ENCODE measurements around the gene WSCD1.

The WSCD1 gene

DNA sequence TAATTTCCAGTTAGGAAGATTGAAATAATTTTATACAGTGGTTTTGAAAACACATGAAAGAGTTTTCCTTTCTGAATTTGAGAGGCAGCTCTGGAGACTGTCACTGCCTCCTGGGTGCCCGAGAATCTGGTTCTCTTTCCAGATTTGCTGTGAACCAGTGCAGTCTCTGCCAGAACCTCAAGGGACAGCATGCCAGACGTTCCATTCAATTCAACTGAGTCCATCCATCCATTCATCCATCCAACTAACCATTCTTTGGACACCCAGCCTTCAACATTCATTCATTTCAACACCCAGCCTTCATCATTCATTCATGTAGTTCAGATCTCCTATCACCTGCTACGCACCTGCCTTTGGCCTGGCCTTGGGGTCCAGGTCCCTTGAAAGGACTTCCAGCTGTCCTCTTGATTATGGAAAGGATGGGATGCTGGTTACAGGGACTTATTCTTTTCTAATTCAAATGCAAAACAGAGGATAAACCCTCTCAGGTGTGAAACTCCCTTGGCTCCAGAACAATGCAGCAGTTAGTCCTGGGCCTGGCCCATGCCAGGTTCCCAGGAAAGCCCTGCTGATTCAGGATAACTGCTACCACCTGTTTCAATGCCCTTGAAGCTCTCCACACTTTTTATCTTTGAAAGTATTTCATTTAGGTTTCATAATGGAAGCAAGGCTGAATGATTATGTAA, 68.7 kb downstream of the WSCD1 start:
- ATAC-seq (ENCODE audit: insufficient read depth, low read depth): no peak
- Histone ChIP-seq H4K20me1 (ENCODE audit: insufficient read depth, low read length) (peaks cover 5% of the 10 kb centered on the region; the same call in 1 of the 2 replicates), H3K4me1 (ENCODE audit: insufficient read depth, low read length) (no peaks in the 10 kb centered on the region), H3K4me3 (ENCODE audit: low read depth in 1 of 2, low read length in 2 of 2) (no peak overlapping the region), H3K9ac (ENCODE audit: low read depth, low read length) (no peak overlapping the region), H3K79me2 (ENCODE audit: insufficient read depth, low read length) (no peaks in the 10 kb centered on the region), H3K4me2 (ENCODE audit: insufficient read depth, low read length) (no peak overlapping the region), H2AFZ (ENCODE audit: low read depth, low read length) (no peak overlapping the region), H3K36me3 (ENCODE audit: insufficient read depth, low read length) (no peaks in the 10 kb centered on the region), H3K27ac (ENCODE audit: low read length) (no peak overlapping the region), H3K27me3 (ENCODE audit: insufficient read depth, low read length, poor library complexity) (peaks cover 15% of the 10 kb centered on the region), H3K9me3 (ENCODE audit: insufficient read depth, low read length, severe bottlenecking) (no peaks in the 10 kb centered on the region)
- TF ChIP-seq, protein P1, sequence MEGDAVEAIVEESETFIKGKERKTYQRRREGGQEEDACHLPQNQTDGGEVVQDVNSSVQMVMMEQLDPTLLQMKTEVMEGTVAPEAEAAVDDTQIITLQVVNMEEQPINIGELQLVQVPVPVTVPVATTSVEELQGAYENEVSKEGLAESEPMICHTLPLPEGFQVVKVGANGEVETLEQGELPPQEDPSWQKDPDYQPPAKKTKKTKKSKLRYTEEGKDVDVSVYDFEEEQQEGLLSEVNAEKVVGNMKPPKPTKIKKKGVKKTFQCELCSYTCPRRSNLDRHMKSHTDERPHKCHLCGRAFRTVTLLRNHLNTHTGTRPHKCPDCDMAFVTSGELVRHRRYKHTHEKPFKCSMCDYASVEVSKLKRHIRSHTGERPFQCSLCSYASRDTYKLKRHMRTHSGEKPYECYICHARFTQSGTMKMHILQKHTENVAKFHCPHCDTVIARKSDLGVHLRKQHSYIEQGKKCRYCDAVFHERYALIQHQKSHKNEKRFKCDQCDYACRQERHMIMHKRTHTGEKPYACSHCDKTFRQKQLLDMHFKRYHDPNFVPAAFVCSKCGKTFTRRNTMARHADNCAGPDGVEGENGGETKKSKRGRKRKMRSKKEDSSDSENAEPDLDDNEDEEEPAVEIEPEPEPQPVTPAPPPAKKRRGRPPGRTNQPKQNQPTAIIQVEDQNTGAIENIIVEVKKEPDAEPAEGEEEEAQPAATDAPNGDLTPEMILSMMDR (IDR thresholded peaks at IDR 0.05; ENCODE audit: borderline replicate concordance, extremely low read depth, low read length, poor library complexity, severe bottlenecking): no peak
- no peak for TF ChIP-seq EZH2 (IDR thresholded peaks at IDR 0.05; ENCODE audit: borderline replicate concordance, low read depth, low read length, severe bottlenecking)
- no peak for DNase-seq

DNA sequence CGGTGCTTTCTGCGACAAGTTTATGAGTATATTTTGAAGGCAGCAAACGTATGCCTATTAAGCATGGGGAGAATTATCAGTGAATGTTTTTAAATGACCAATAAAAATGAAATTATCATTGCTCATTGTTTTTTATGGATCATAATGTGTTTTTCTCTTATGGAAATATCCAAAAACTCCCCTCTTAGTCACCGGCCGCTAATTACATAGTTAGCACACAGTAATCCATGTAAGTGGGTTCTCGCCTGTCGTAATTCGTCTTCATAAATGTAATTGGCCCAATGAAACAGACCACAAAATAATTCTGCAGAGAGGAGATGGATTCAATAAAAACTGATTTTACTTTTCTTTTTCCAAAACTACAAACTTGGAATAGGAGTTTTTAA, 69.3 kb downstream of the WSCD1 start:
- Histone ChIP-seq H4K20me1 (ENCODE audit: insufficient read depth, low read length) (peaks cover 5% of the 10 kb centered on the region; the same call in 1 of the 2 replicates), H3K79me2 (ENCODE audit: insufficient read depth, low read length) (no peaks in the 10 kb centered on the region), H3K4me3 (ENCODE audit: low read depth in 1 of 2, low read length in 2 of 2) (no peak overlapping the region), H3K4me2 (ENCODE audit: insufficient read depth, low read length) (no peak overlapping the region), H2AFZ (ENCODE audit: low read depth, low read length) (no peak overlapping the region), H3K27me3 (ENCODE audit: insufficient read depth, low read length, poor library complexity) (peaks cover 15% of the 10 kb centered on the region), H3K27ac (ENCODE audit: low read length) (no peak overlapping the region), H3K9me3 (ENCODE audit: insufficient read depth, low read length, severe bottlenecking) (no peaks in the 10 kb centered on the region), H3K9ac (ENCODE audit: low read depth, low read length) (no peak overlapping the region), H3K4me1 (ENCODE audit: insufficient read depth, low read length) (no peaks in the 10 kb centered on the region), H3K36me3 (ENCODE audit: insufficient read depth, low read length) (no peaks in the 10 kb centered on the region)
- ATAC-seq (ENCODE audit: insufficient read depth, low read depth) (no peak), DNase-seq (no peak)
- no peak for TF ChIP-seq EZH2 (IDR thresholded peaks at IDR 0.05; ENCODE audit: borderline replicate concordance, low read depth, low read length, severe bottlenecking)
- TF ChIP-seq, protein P1 (IDR thresholded peaks at IDR 0.05; ENCODE audit: borderline replicate concordance, extremely low read depth, low read length, poor library complexity, severe bottlenecking): no peak

DNA sequence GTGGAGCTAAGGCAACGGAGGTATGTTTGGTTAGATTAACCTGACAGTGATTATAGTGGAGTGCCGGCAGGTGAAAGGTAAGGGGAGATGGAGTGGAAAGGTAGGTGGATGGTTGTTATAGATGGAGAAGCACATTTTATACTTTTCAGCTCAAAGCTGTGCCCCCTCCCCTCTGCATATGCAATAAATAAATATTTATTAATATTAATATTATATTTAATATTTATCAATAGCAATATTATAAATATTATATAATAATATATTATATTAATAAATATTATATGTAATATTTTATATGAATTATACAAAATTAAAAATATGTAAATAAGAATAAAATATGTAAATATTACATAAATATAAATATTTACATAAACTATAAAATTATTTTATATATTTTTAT, 70.0 kb downstream of the WSCD1 start:
- peaks cover 15% of the 10 kb centered on the region for H3K27me3 ChIP-seq (ENCODE audit: insufficient read depth, low read length, poor library complexity)
- DNase-seq: no peak

More for the DNA sequence above, 70.0 kb downstream of the WSCD1 start:
- Histone ChIP-seq H4K20me1 (ENCODE audit: insufficient read depth, low read length) (peaks cover 5% of the 10 kb centered on the region; the same call in 1 of the 2 replicates), H3K9me3 (ENCODE audit: insufficient read depth, low read length, severe bottlenecking) (no peaks in the 10 kb centered on the region), H3K4me3 (ENCODE audit: low read depth in 1 of 2, low read length in 2 of 2) (no peak overlapping the region), H3K36me3 (ENCODE audit: insufficient read depth, low read length) (no peaks in the 10 kb centered on the region), H2AFZ (ENCODE audit: low read depth, low read length) (no peak overlapping the region), H3K4me1 (ENCODE audit: insufficient read depth, low read length) (no peaks in the 10 kb centered on the region), H3K27ac (ENCODE audit: low read length) (no peak overlapping the region), H3K9ac (ENCODE audit: low read depth, low read length) (no peak overlapping the region), H3K4me2 (ENCODE audit: insufficient read depth, low read length) (no peak overlapping the region), H3K79me2 (ENCODE audit: insufficient read depth, low read length) (no peaks in the 10 kb centered on the region)
- no peak for TF ChIP-seq EZH2 (IDR thresholded peaks at IDR 0.05; ENCODE audit: borderline replicate concordance, low read depth, low read length, severe bottlenecking)
- TF ChIP-seq, protein P1 (IDR thresholded peaks at IDR 0.05; ENCODE audit: borderline replicate concordance, extremely low read depth, low read length, poor library complexity, severe bottlenecking): no peak
- no peak for ATAC-seq (ENCODE audit: insufficient read depth, low read depth)
